Ishikawa (cell line): ENCODE results near the gene MICALL2.

Experiments
- EGR1 ChIP-seq: IDR thresholded peaks from 2 replicates; pipeline ENCODE4 v1.6.1; 2012
- MAX ChIP-seq: IDR thresholded peaks from 2 replicates; pipeline ENCODE4 v1.6.1; 2012
- RAD21 ChIP-seq: IDR thresholded peaks from 2 replicates; pipeline ENCODE4 v1.6.1; 2012; ENCODE audit warnings: low read depth

GRCh38 chr7:1421946-1422345 lies 37.3 kb downstream of the MICALL2 start:
- TF ChIP-seq MAX (no peak), EGR1 (no peak), RAD21 (no peak)
